GM23338 (cell line): ENCODE measurements around the gene IL36RN. TPM values are rescaled to one million over a fixed set of nuclear protein-coding genes. Genes with fewer than 3 reads are reported as not detected.

Experiments
- ATAC-seq: fragments of 200-7000 bp; cut with Tn5 transposase; 3 replicates; pipeline ENCODE4 v1.9.1; 2020
- DNase-seq: peaks from one replicate; pipeline ENCODE4 v3.0.0-alpha.2; 2015; ENCODE audit warnings: low spot score
- H2AFZ ChIP-seq: fragments of 200-600 bp; sonication (generic); 2 replicates; pipeline ENCODE4 v1.8.0; 2016; ENCODE audit warnings: antibody characterized with exemption, mild to moderate bottlenecking, moderate library complexity
- H3F3A ChIP-seq: fragments of 200-600 bp; sonication (generic); replicated peaks from 2 replicates; pipeline ENCODE4 v1.8.0; 2017; ENCODE audit warnings: antibody characterized with exemption, mixed run types, low read depth
- H3K27ac ChIP-seq: fragments of 200-600 bp; sonication (generic); 2 replicates; pipeline ENCODE4 v1.6.1; 2016; ENCODE audit warnings: low read depth
- H3K27me3 ChIP-seq: fragments of 200-600 bp; sonication (generic); 2 replicates; pipeline ENCODE4 v1.8.0; 2016; ENCODE audit warnings: mild to moderate bottlenecking, mixed run types, moderate library complexity; ENCODE audit not compliant: insufficient read depth
- H3K36me3 ChIP-seq: fragments of 200-600 bp; sonication (generic); 2 replicates; pipeline ENCODE4 v1.8.0; 2016; ENCODE audit warnings: mild to moderate bottlenecking; ENCODE audit not compliant: insufficient read depth
- H3K4me1 ChIP-seq: fragments of 200-600 bp; sonication (generic); 2 replicates; pipeline ENCODE4 v1.8.0; 2016; ENCODE audit warnings: mild to moderate bottlenecking, moderate library complexity; ENCODE audit not compliant: insufficient read depth
- H3K4me2 ChIP-seq: fragments of 200-600 bp; sonication (generic); 2 replicates; pipeline ENCODE4 v1.7.1; 2017; ENCODE audit warnings: mixed run types
- H3K4me3 ChIP-seq: fragments of 200-600 bp; sonication (generic); 2 replicates; pipeline ENCODE4 v1.6.1; 2016; ENCODE audit warnings: mixed run types
- H3K79me2 ChIP-seq: fragments of 200-600 bp; sonication (generic); replicated peaks from 2 replicates; pipeline ENCODE4 v1.8.0; 2017; ENCODE audit warnings: mild to moderate bottlenecking; ENCODE audit not compliant: insufficient read depth
- H3K9me2 ChIP-seq: fragments of 200-600 bp; sonication (generic); 2 replicates; pipeline ENCODE4 v1.8.0; 2017; ENCODE audit not compliant: insufficient read depth
- H4K20me1 ChIP-seq: fragments of 200-600 bp; sonication (generic); replicated peaks from 2 replicates; pipeline ENCODE4 v1.8.0; 2017; ENCODE audit warnings: mild to moderate bottlenecking; ENCODE audit not compliant: insufficient read depth
- H3K27ac Mint-ChIP-seq: 2 replicates; pipeline ENCODE4 v1.8.0; 2020; ENCODE audit warnings: inconsistent platforms, mild to moderate bottlenecking, moderate library complexity, mixed read lengths
- H3K27me3 Mint-ChIP-seq: 3 replicates; pipeline ENCODE4 v1.8.0; 2022; ENCODE audit warnings: low read depth, mild to moderate bottlenecking, moderate library complexity, mixed read lengths, inconsistent platforms; ENCODE audit not compliant: insufficient read depth, poor library complexity
- H3K36me3 Mint-ChIP-seq: 3 replicates; pipeline ENCODE4 v1.8.0; 2021; ENCODE audit warnings: low read depth, mild to moderate bottlenecking, inconsistent platforms, moderate library complexity, mixed read lengths
- H3K4me1 Mint-ChIP-seq: 3 replicates; pipeline ENCODE4 v1.8.0; 2020; ENCODE audit warnings: mild to moderate bottlenecking, inconsistent platforms, mixed read lengths
- H3K4me3 Mint-ChIP-seq: 3 replicates; pipeline ENCODE4 v1.8.0; 2021; ENCODE audit warnings: moderate library complexity, mild to moderate bottlenecking, inconsistent platforms, mixed read lengths
- H3K9me3 Mint-ChIP-seq: 3 replicates; pipeline ENCODE4 v1.8.0; 2020; ENCODE audit warnings: moderate library complexity, mild to moderate bottlenecking, inconsistent platforms, mixed read lengths
- CREB1 ChIP-seq: fragments of 250-450 bp; sonication (Bioruptor Pico); IDR thresholded peaks from 2 replicates; pipeline ENCODE4 v1.5.0; 2020; ENCODE audit warnings: low read depth, mild to moderate bottlenecking, moderate library complexity
- CTCF ChIP-seq, 2 experiments: fragments of 200-600 bp in 1 of 2; sonication (generic) in 1 of 2; conservative IDR thresholded peaks; 2 replicates each; pipeline versions ENCODE4 v1.5.1 to v1.6.1; 2016 to 2017; ENCODE audit warnings: antibody characterized with exemption in 2 of 2, low read depth in 2 of 2, mild to moderate bottlenecking in 2 of 2, moderate library complexity in 1 of 2
- ETS1 ChIP-seq: IDR thresholded peaks from 2 replicates; pipeline ENCODE4 v1.6.1; 2016; ENCODE audit warnings: antibody characterized with exemption
- EZH2phosphoT487 ChIP-seq: fragments of 200-600 bp; sonication (generic); IDR thresholded peaks from one replicate; pipeline ENCODE4 v1.8.1; 2018; ENCODE audit warnings: antibody characterized with exemption; ENCODE audit not compliant: unreplicated experiment
- NANOG ChIP-seq: IDR thresholded peaks from 2 replicates; pipeline ENCODE4 v1.6.1; 2016; ENCODE audit warnings: antibody characterized with exemption, borderline replicate concordance
- POLR2AphosphoS5 ChIP-seq: IDR thresholded peaks from 2 replicates; pipeline ENCODE4 v1.6.1; 2016; ENCODE audit warnings: antibody characterized with exemption, low read depth
- REST ChIP-seq: IDR thresholded peaks from one replicate; pipeline ENCODE4 v1.6.1; 2018; ENCODE audit warnings: antibody characterized with exemption; ENCODE audit not compliant: unreplicated experiment
- STAT1 ChIP-seq: IDR thresholded peaks from one replicate; pipeline ENCODE4 v1.6.1; 2016; ENCODE audit warnings: antibody characterized with exemption; ENCODE audit not compliant: unreplicated experiment
- ZNF114 ChIP-seq: fragments of 250-450 bp; sonication (Bioruptor Pico); IDR thresholded peaks from 2 replicates; pipeline ENCODE4 v1.5.0; 2020; ENCODE audit warnings: mild to moderate bottlenecking, moderate library complexity
- ZNF331 ChIP-seq: fragments of 250-450 bp; sonication (Bioruptor Pico); IDR thresholded peaks from 2 replicates; pipeline ENCODE4 v1.5.0; 2020; ENCODE audit warnings: low read depth, mild to moderate bottlenecking, moderate library complexity
- polyA plus RNA-seq: library from polyadenylated mRNA; unstranded; fragments of >200 nt; fragmentation: Nextera tagmentation; extraction: Ambion mirVana; gene quantifications from 2 replicates; pipeline ENCODE4 v1.2.1, GENCODE V29; 2016
- total RNA-seq: library from RNA; depleted of rRNA; stranded (reverse); fragments of >200 nt; shearing (Covaris generic); gene quantifications from 2 replicates; pipeline ENCODE4 v1.2.3, GENCODE V29; 2014

The IL36RN gene
- total and polyA plus RNA-seq, 2 experiments from 2014 or later = not detected

- no peaks in the 10 kb centered on the region for H3K4me1 ChIP-seq
- no peaks in the 10 kb centered on the region for H3K79me2 ChIP-seq
- no peaks in the 10 kb centered on the region for H3F3A ChIP-seq
- no peak overlapping the region for H3K27ac ChIP-seq
- no peaks in the 10 kb centered on the region for H3K27me3 ChIP-seq
- no peak overlapping the region for H3K4me3 ChIP-seq
- TF ChIP-seq CTCF (conservative IDR thresholded peaks at IDR 0.05; ENCODE audit: low read depth in 2 of 2) (no peak), ZNF331 (no peak)
- no peaks in the 10 kb centered on the region for H3K36me3 ChIP-seq
- H3K4me3 Mint-ChIP-seq = no peak overlapping the region
- peaks cover 9% of the 10 kb centered on the region for H3K27me3 Mint-ChIP-seq
- DNase-seq = no peak
- peaks cover 6% of the 10 kb centered on the region; the same call in 1 of the 3 replicates for H3K4me1 Mint-ChIP-seq
- H3K4me2 ChIP-seq = no peak overlapping the region
- peaks cover 10% of the 10 kb centered on the region; the same call in 2 of the 3 replicates for H3K9me3 Mint-ChIP-seq
- H4K20me1 ChIP-seq = no peaks in the 10 kb centered on the region
- no peaks in the 10 kb centered on the region; the same call in 2 of the 3 replicates for H3K36me3 Mint-ChIP-seq
- H3K27ac Mint-ChIP-seq = no peak overlapping the region
- H2AFZ ChIP-seq = no peak overlapping the region
- peaks cover 5% of the 10 kb centered on the region for H3K9me2 ChIP-seq
- ATAC-seq = no peak
These were observed 5.9 kb downstream of the IL36RN start for GRCh38 chr2:113064898-113065297.

- H3K4me1 Mint-ChIP-seq = no peaks in the 10 kb centered on the region; the same call in 2 of the 3 replicates
- H3K9me3 Mint-ChIP-seq = peaks cover 7% of the 10 kb centered on the region; the same call in 2 of the 3 replicates
- no peaks in the 10 kb centered on the region for H3K79me2 ChIP-seq
- no peaks in the 10 kb centered on the region for H4K20me1 ChIP-seq
- H3K27me3 ChIP-seq = no peaks in the 10 kb centered on the region
- no peak within 1 kb of the TSS for H2AFZ ChIP-seq
- DNase-seq = no peak
- ATAC-seq = no peak
- H3K27ac Mint-ChIP-seq = no peak within 1 kb of the TSS
- no peak within 1 kb of the TSS for H3K27ac ChIP-seq
- H3K36me3 ChIP-seq = no peaks in the 10 kb centered on the region
- peaks cover 14% of the 10 kb centered on the region for H3K27me3 Mint-ChIP-seq
- H3K4me3 Mint-ChIP-seq = no peak within 1 kb of the TSS
- no peaks in the 10 kb centered on the region for H3K36me3 Mint-ChIP-seq
- H3K9me2 ChIP-seq = peaks cover 5% of the 10 kb centered on the region
- TF ChIP-seq ZNF331 = no peak
- TF ChIP-seq REST = no peak
- H3F3A ChIP-seq = no peaks in the 10 kb centered on the region
- no peak within 1 kb of the TSS for H3K4me2 ChIP-seq
- no peaks in the 10 kb centered on the region for H3K4me1 ChIP-seq
- no peak within 1 kb of the TSS for H3K4me3 ChIP-seq
These were observed 8.7 kb downstream of the IL36RN start, which contains the start of gene IL1F10 for GRCh38 chr2:113067681-113068080. IL1F10 (plus strand) TSS chr2:113067970; CDS start chr2:113072739, 4,769 bp downstream.

- H3K36me3 ChIP-seq = no peaks in the 10 kb centered on the region
- Mint-ChIP-seq H3K9me3 (peaks cover 7% of the 10 kb centered on the region; the same call in 2 of the 3 replicates), H3K4me1 (no peaks in the 10 kb centered on the region; the same call in 2 of the 3 replicates), H3K27me3 (peaks cover 12% of the 10 kb centered on the region), H3K4me3 (no peak overlapping the region), H3K36me3 (no peaks in the 10 kb centered on the region), H3K27ac (no peak overlapping the region)
- H4K20me1 ChIP-seq = no peaks in the 10 kb centered on the region
- H3K4me1 ChIP-seq = no peaks in the 10 kb centered on the region
- no peak overlapping the region for H3K27ac ChIP-seq
- no peak overlapping the region for H3K4me2 ChIP-seq
- no peaks in the 10 kb centered on the region for H3K27me3 ChIP-seq
- H3K9me2 ChIP-seq = peaks cover 5% of the 10 kb centered on the region
- no peak overlapping the region for H2AFZ ChIP-seq
- no peak overlapping the region for H3K4me3 ChIP-seq
- ATAC-seq (no peak), DNase-seq (no peak)
- H3F3A ChIP-seq = no peaks in the 10 kb centered on the region
- H3K79me2 ChIP-seq = no peaks in the 10 kb centered on the region
- no peak for TF ChIP-seq ZNF331
- no peak for TF ChIP-seq STAT1
- no peak for TF ChIP-seq ETS1
- TF ChIP-seq CREB1 (CRISPR knock-in tag) = no peak
- TF ChIP-seq NANOG = no peak
- TF ChIP-seq CTCF (conservative IDR thresholded peaks at IDR 0.05; ENCODE audit: low read depth in 2 of 2) = no peak
- no peak for TF ChIP-seq POLR2AphosphoS5
- TF ChIP-seq EZH2phosphoT487 = no peak
- TF ChIP-seq ZNF114 (CRISPR knock-in tag) = no peak
These were observed 9.3 kb downstream of the IL36RN start for GRCh38 chr2:113068249-113068648.
